Activated T-cell treated with anti-CD3 and anti-CD28 coated beads, Interleukin-2, amount 50 U/mL, for 4 hours (primary cell): Measurements from ENCODE around the gene STXBP2. TPM values are rescaled to one million over a fixed set of nuclear protein-coding genes. Genes with fewer than 3 reads are reported as not detected.

Experiments used
- ATAC-seq, 2 donors: fragments of 200-7000 bp; cut with Tn5 transposase; one replicate each; pipeline ENCODE4 v1.10.0; 2021
- DNase-seq: peaks from one replicate; pipeline ENCODE4 v3.0.0-alpha.2; 2020
- H3K27me3 Mint-ChIP-seq: one replicate; pipeline ENCODE4 v1.8.0; 2021; ENCODE audit warnings: low read depth, mixed read lengths
- H3K36me3 Mint-ChIP-seq: one replicate; pipeline ENCODE4 v1.8.0; 2022; ENCODE audit warnings: mixed read lengths; ENCODE audit not compliant: insufficient read depth
- H3K4me1 Mint-ChIP-seq: one replicate; pipeline ENCODE4 v1.8.0; 2021; ENCODE audit warnings: low read depth, mixed read lengths
- H3K4me3 Mint-ChIP-seq: one replicate; pipeline ENCODE4 v1.8.0; 2021; ENCODE audit warnings: mild to moderate bottlenecking, moderate library complexity, mixed read lengths
- H3K9me3 Mint-ChIP-seq: one replicate; pipeline ENCODE4 v1.8.0; 2021; ENCODE audit warnings: mixed read lengths
- total RNA-seq, 3 donors: library from RNA; stranded (reverse); gene quantifications; one replicate each; pipeline ENCODE4 v1.2.1, GENCODE V29; 2021

STXBP2 gene
- total RNA-seq, 3 donors from 2014 or later, result 113 to 119 (median 114) TPM

DNA sequence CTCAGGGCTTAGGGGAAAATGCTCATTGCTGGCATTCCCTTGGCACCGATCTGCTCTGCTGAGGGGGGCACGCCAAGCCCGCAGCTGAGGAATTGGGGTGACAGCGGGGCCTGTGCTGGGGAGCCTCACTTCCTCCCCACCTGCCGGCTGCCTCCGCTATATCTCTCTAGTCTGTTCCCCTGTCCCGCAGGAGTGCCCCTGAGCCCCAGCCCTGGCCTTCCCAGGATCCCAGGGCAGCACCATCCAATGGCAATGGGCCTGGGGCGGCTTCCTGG is 9.5 kb downstream of the STXBP2 start:
- DNase-seq, result no peak
- Mint-ChIP-seq H3K9me3 (no peaks in the 10 kb centered on the region), H3K36me3 (peaks cover 8% of the 10 kb centered on the region), H3K4me1 (no peaks in the 10 kb centered on the region), H3K4me3 (no peak overlapping the region), H3K27me3 (no peaks in the 10 kb centered on the region)
- no peak for ATAC-seq

DNA sequence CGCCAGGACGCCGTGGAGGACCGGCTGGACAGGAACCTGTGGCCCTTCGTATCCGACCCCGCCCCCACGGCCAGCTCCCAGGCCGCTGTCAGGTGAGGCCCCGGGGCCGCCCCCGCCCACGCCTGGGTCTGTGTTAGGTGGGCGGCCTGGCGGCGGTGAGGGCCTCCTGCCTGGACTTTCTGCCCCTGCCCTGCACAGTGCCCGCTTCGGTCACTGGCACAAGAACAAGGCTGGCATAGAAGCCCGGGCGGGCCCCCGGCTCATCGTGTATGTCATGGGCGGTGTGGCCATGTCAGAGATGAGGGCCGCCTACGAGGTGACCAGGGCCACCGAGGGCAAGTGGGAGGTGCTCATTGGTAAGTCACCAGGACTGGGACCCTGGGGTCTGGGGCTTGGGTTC is 10.2 kb downstream of the STXBP2 start:
- no peak for ATAC-seq
- no peak overlapping the region for H3K4me3 Mint-ChIP-seq
- peaks cover 3% of the 10 kb centered on the region for H3K4me1 Mint-ChIP-seq
- H3K9me3 Mint-ChIP-seq, result no peaks in the 10 kb centered on the region
- H3K36me3 Mint-ChIP-seq, result peaks cover 8% of the 10 kb centered on the region
- no peaks in the 10 kb centered on the region for H3K27me3 Mint-ChIP-seq
- no peak for DNase-seq

DNA sequence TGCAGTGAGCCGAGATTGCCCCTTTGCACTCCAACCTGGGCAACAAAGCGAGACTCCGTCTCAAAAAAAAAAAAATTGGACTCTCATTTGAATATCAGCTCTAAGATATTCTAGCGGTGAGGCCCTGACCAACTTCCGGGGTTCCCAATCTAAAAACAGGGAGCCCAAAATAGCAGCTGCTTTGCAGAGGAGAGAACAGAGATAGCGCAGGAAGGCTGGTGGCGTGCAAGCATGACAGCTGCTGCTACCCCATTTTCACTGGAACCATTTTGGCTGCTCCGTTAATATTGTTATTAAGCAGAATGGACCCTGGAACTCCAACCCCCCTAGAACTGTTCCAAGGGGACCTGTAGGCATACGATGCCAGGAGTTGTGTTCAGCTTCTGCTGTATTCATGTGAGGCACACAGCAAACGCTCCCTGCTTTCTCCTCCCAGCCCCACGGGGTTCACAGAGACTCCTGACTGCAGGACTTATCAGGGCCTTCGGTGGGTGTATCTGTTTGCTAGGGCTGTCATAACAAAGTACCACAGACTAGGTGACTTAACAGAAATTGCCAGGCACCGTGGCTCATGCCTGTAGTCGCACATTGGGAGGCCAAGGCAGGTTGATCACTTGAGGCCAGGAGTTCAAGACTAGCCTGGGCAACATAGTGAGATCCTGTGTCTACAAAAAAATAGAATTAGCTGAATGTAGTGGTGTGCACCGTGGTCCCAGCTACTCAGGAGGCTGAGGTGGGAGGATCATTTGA is 11.5 kb downstream of the STXBP2 start:
- ATAC-seq, result no peak
- H3K9me3 Mint-ChIP-seq, result no peaks in the 10 kb centered on the region
- no peak for DNase-seq
- no peak overlapping the region for H3K4me3 Mint-ChIP-seq
- peaks cover 10% of the 10 kb centered on the region for H3K4me1 Mint-ChIP-seq
- H3K27me3 Mint-ChIP-seq, result no peaks in the 10 kb centered on the region
- H3K36me3 Mint-ChIP-seq, result peaks cover 8% of the 10 kb centered on the region

DNA sequence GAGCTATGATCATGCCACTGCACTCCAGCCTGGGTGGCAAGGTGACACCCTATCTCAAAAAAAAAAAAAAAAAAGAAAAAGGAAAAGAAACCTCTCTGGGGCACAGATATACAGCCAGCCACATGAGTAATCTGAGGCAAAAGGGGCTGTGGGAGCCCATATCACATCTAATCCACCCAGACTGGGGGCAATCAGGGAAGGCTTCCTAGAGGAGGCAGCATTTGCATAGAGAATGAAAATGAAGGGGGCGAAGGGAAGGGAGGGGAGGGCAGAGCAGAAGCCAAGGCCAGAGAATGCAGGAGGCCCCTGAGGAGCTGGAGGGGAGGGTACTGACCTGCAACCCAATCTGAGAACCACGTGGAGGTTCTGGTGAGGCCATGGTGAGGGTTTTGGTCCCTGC is 13.2 kb downstream of the STXBP2 start:
- H3K9me3 Mint-ChIP-seq, result no peaks in the 10 kb centered on the region
- no peak for DNase-seq

DNA sequence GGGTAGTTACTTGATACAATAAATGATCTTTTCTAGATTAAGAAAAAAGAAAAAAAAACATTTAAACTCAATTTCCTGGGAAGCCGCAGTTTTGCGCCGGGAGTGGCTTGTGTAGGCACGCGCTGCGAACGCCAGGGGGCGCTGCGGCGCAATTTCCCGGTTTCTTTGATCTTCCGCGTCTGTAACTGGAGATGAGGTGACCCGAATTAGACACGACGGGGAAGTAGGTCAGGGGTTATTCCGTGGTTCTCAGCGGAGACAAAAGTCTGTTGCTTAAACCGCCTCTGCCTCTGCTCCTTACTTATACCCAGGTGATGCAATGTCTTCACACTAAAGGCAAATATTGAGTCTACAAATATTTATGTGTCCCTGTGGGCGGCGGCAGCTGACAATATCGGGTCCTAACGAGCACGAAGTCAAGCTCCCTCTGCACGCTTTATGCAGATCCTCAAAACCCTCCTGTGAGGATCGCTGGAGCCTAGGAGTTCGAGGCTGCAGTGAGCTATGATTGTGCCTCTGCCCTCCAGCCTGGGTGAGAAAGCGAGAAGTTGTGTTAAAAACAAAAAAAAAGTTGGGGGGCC is 15.2 kb downstream of the STXBP2 start:
- Mint-ChIP-seq H3K27me3 (no peaks in the 10 kb centered on the region), H3K4me1 (peaks cover 10% of the 10 kb centered on the region), H3K36me3 (no peaks in the 10 kb centered on the region), H3K4me3 (peak overlapping the region; percentile 64), H3K9me3 (no peaks in the 10 kb centered on the region)
- ATAC-seq (peak; percentile 88 to 91), DNase-seq (peak; percentile 86)

More for the DNA sequence above, 13.2 kb downstream of the STXBP2 start:
- H3K4me3 Mint-ChIP-seq, result no peak overlapping the region
- peaks cover 10% of the 10 kb centered on the region for H3K4me1 Mint-ChIP-seq
- no peak for ATAC-seq
- no peaks in the 10 kb centered on the region for H3K27me3 Mint-ChIP-seq
- peaks cover 4% of the 10 kb centered on the region for H3K36me3 Mint-ChIP-seq

DNA sequence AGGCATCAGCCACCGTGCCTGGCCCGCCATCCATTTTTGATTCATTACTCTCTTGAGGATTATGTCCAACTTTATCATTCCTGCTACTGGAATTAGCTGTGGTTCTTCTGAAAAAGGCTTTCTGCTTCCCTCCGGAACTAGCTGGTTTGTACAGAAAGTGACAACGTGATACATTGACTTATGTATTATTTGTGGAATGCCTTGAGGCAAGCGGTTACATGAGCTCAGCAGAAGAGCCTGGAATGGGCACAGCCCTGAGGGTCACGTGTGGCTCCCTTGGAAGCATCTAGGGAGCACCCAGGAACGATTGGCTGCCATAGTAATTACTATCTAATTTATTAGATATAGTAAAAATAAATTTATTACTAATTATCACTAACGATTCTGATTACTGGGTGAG is 17.5 kb downstream of the STXBP2 start:
- Mint-ChIP-seq H3K27me3 (no peaks in the 10 kb centered on the region), H3K9me3 (no peaks in the 10 kb centered on the region), H3K4me1 (peaks cover 22% of the 10 kb centered on the region), H3K4me3 (no peak overlapping the region), H3K36me3 (no peaks in the 10 kb centered on the region)
- ATAC-seq (no peak), DNase-seq (no peak)

DNA sequence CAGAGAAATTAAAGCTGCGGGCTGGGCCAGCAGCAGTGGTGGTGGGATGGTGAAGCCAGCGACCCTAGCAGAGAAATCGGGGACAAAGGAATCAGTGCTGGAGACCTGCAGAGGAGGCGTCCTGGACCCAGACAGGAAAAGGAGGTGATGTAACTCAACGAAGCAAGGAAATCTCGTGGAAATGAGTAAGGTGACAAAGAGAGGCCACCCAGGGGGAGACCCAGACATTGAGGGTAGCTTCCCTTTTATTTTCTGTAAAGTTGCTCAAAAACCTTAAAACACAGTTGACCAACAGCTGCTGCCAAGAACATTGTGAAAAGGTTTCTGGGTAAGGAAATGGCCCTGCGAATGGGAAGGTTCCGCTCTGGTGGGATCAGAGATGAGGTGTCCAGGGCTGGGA is 18.7 kb downstream of the STXBP2 start:
- peaks cover 22% of the 10 kb centered on the region for H3K4me1 Mint-ChIP-seq
- no peak overlapping the region for H3K4me3 Mint-ChIP-seq
- no peaks in the 10 kb centered on the region for H3K9me3 Mint-ChIP-seq
- H3K27me3 Mint-ChIP-seq, result no peaks in the 10 kb centered on the region
- ATAC-seq (no peak), DNase-seq (no peak)
- H3K36me3 Mint-ChIP-seq, result no peaks in the 10 kb centered on the region

DNA sequence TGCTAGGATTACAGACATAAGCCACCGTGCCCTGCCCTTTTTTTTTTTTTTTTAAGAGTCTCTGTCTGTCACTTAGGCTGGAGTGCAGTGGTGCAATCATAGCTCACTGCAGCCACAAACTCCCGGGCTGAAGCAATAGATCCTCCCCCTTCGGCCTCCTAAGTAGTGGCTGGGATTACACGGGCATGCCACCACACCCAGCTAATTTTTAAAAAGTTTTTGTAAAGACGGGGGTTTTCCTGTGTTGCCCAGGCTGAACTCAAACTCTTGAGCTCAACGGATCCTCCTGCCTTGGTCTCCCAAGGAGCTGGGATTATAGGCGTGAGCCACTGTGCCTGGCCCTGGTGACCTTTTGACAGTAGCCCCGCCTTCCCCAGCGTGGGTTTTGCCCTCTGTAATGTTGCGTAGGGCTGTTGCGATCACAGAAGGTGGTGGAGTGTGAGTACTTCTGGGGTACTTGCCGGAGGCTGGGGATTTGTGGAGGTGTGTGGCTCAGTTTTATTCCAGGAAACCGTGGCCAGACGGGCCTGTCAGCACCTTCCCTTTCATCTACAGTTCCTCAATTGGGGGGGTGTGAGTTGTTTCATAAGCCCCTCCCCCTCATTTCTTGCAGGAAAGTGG is 20.3 kb downstream of the STXBP2 start:
- no peak for DNase-seq
- Mint-ChIP-seq H3K9me3 (no peaks in the 10 kb centered on the region), H3K27me3 (no peaks in the 10 kb centered on the region), H3K36me3 (no peaks in the 10 kb centered on the region), H3K4me1 (peaks cover 18% of the 10 kb centered on the region), H3K4me3 (no peak overlapping the region)
- ATAC-seq, result peak; percentile 24 to 37

DNA sequence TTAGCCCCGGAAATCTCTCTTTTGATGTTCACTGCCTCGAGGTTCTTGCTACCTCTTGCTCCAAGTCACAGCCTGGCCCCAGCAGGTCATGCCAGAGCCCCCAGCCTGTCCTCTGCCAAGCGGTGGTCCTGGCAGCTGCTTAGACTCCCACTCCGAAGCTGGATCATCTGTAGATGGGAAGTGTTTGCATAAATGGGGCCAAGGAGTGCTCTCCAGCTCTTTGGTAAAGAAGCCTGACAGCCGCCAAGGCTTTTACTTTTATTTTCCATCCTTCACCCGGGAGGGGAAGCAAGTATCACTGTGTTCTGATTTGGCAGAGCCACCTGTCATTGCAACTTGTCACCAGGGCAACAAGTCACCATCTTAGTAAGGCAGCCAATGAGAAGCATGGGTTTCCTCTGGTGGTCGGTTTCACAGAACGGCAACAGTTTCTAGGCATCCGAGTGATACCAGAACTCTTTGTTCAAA is 21.3 kb downstream of the STXBP2 start:
- no peaks in the 10 kb centered on the region for H3K9me3 Mint-ChIP-seq
- ATAC-seq, result peak; percentile 95 to 98
- no peaks in the 10 kb centered on the region for H3K27me3 Mint-ChIP-seq
- DNase-seq, result no peak
- H3K4me3 Mint-ChIP-seq, result peak overlapping the region; percentile 49
- no peaks in the 10 kb centered on the region for H3K36me3 Mint-ChIP-seq
- H3K4me1 Mint-ChIP-seq, result peaks cover 12% of the 10 kb centered on the region

DNA sequence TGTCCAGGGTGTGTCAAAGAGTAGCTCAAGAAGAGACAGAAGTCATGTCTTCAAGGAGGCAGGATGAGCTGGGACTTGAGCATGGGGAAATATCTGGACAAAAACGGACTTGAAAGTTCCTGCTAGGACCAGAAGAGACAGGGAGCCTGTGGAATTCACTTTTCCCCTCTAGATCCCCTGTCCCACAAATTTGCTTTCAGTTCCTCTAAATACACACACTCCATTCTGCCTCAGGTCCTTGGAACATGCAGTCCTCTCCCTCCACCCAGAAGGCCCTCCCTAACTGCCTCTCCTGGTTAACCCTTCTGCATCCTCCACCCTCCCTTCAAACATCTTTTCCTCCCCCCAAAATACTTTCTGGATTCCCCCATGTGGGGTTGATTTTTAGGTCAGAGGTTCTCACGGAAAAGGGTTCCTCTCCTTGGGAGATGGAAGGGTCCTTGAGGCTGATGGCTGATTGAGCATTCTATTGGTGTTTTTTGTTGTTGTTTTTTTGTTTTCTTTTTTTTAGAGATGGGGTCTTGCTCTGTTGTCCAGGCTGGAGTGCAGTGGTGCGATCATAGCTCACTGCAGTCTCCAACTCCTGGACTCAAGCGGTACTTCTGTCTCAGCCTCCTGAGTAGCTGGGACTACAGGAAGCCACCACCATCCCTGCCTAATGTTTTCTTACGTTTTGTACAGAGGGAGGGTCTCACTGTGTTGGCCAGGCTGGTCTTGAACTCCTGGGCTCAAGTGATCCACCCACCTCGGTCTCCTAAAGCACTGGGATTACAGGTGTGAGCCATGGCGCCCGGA is 25.0 kb downstream of the STXBP2 start:
- no peaks in the 10 kb centered on the region for H3K36me3 Mint-ChIP-seq
- no peak overlapping the region for H3K4me3 Mint-ChIP-seq
- peaks cover 7% of the 10 kb centered on the region for H3K27me3 Mint-ChIP-seq
- peaks cover 12% of the 10 kb centered on the region for H3K4me1 Mint-ChIP-seq
- H3K9me3 Mint-ChIP-seq, result no peaks in the 10 kb centered on the region
- no peak for DNase-seq
- no peak for ATAC-seq

DNA sequence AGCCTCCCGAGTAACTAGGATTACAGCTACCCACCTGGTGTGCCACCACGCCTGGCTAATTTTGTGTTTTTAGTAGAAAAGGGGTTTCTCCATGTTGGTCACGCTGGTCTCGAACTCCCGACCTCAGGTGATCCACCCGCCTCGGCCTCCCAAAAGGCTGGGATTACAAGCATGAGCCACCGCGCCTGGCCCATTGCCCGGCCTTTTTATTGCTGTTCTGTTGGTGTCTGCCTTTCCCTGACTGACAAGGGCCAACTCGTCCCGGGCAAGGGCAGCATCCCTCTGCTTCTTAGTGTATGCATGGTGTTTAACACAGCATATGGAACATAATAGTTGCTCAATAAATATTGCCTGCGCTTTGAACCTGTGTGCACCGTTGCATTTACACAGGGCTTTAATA is 25.7 kb downstream of the STXBP2 start:
- ATAC-seq (no peak), DNase-seq (no peak)
- Mint-ChIP-seq H3K36me3 (no peaks in the 10 kb centered on the region), H3K9me3 (no peaks in the 10 kb centered on the region), H3K4me3 (no peak overlapping the region), H3K27me3 (peaks cover 8% of the 10 kb centered on the region), H3K4me1 (peaks cover 8% of the 10 kb centered on the region)

DNA sequence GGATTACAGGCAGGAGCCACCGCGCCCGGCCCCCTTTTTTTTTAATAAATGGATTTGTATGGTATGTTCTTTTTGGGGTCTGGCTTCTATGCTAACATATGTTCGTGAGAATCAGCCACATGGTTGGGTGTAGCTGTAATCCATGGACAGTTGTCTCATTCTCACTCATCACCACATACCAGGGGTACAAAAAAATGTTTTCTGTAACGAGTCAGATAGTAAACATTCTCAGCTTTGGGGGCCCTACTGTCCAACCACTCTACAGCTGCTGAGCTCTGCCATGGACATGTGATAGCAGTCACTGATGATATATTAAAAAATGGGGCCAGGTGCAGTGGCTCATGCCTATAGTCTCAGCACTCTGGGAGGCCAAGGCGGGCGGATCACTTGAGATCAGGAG is 26.8 kb downstream of the STXBP2 start:
- no peaks in the 10 kb centered on the region for H3K9me3 Mint-ChIP-seq
- DNase-seq (no peak), ATAC-seq (no peak)
- H3K36me3 Mint-ChIP-seq, result no peaks in the 10 kb centered on the region
- H3K4me1 Mint-ChIP-seq, result no peaks in the 10 kb centered on the region
- no peak overlapping the region for H3K4me3 Mint-ChIP-seq
- H3K27me3 Mint-ChIP-seq, result peaks cover 12% of the 10 kb centered on the region

DNA sequence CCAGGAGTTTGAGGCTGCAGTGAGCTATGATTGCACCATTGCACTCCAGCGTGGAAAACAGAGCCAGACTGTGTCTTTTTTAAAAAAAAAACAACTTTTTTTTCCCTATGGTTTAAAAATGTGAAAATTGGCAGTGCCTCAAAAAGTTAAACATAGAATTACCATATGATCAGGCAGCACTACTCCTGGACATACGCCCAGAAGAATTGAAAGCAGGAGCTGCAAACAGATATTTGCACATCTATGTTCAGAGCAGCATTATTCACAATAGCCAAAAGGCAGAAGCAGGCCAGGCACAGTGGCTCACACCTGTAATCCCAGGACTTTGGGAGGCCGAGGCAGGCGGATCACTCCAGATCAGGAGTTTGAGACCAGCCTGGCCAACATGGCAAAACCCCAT is 28.2 kb downstream of the STXBP2 start:
- Mint-ChIP-seq H3K9me3 (no peaks in the 10 kb centered on the region), H3K27me3 (peaks cover 22% of the 10 kb centered on the region), H3K4me1 (peaks cover 4% of the 10 kb centered on the region), H3K4me3 (no peak overlapping the region), H3K36me3 (no peaks in the 10 kb centered on the region)
- DNase-seq (no peak), ATAC-seq (no peak)

DNA sequence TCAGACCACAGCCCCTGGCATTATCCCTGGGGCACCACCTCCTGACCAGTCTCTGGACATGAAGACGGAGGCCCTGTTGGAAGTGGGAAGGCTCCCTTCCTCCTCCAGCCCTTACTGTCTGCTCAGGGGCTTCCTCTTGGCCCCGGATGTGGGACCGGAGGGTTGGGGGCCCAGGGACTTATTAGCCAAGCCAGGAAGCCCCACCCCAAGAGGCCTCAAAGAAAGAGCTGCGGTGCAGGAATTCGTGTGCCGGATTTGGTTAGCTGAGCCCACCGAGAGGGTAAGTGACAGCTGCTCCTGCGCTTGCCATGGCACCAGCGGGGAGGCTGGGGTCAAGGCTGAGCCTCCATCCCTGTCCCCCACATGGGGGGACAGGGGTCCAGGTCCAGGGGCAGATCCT is 31.9 kb downstream of the STXBP2 start, which contains the start of gene RETN:
Gene RETN (plus strand): TSS at position 208 of the 400 bp plus-strand sequence. CDS start 278 bp downstream, outside the sequence.
- H3K36me3 Mint-ChIP-seq, result no peaks in the 10 kb centered on the region
- H3K4me1 Mint-ChIP-seq, result peaks cover 11% of the 10 kb centered on the region
- no peak for DNase-seq
- no peaks in the 10 kb centered on the region for H3K9me3 Mint-ChIP-seq
- peak within 1 kb of the TSS; percentile 52 for H3K4me3 Mint-ChIP-seq
- no peak for ATAC-seq
- peaks cover 43% of the 10 kb centered on the region for H3K27me3 Mint-ChIP-seq
